ENCODE results near the gene SYT1. TPM values are rescaled to one million over a fixed set of nuclear protein-coding genes. Genes with fewer than 3 reads are reported as not detected.

SYT1 gene
- total and polyA plus RNA-seq, 2 of the 8 experiments (the other 6 are each of a cell fraction or from before 2014, with no cell fraction given) = 11.0 to 34.6 TPM

- TF ChIP-seq JUN (IDR thresholded peaks at IDR 0.05; ENCODE audit: low read depth, low read length) = no peak
- no peak for TF ChIP-seq EGR1 (IDR thresholded peaks at IDR 0.05; ENCODE audit: borderline replicate concordance, low read depth, low read length)
- TF ChIP-seq GABPA (IDR thresholded peaks at IDR 0.05; ENCODE audit: borderline replicate concordance, insufficient read depth, low read length) = no peak
- no peak for TF ChIP-seq TEAD4 (IDR thresholded peaks at IDR 0.05; ENCODE audit: low read depth, low read length)
- TF ChIP-seq POU5F1 (IDR thresholded peaks at IDR 0.05; ENCODE audit: low read depth, low read length) = no peak
These were observed 424.3 kb downstream of the SYT1 start (continued) for GRCh38 chr12:79288911-79289310.

Data from H1 (cell line).